Naive thymus-derived CD4-positive, alpha-beta T cell (primary cell): ENCODE results near the gene ASB13. TPM values are rescaled to one million over a fixed set of nuclear protein-coding genes. Genes with fewer than 3 reads are reported as not detected.
A peak's percentile ranks its signal among the peaks of the same experiment; 100 is the strongest.

Source experiments
- ATAC-seq: fragments of 150-1000 bp; cut with Tn5 transposase; 2 replicates; pipeline ENCODE4 v1.10.0; 2021; ENCODE audit warnings: mild to moderate bottlenecking, moderate library complexity
- CTCF ChIA-PET: fragments of 350-600 bp; sonication (Branson Sonifier 250); formaldehyde crosslinking; loops from one replicate; lab custom pipeline; 2021; ENCODE audit warnings: antibody characterized with exemption; lab: Charles Lee
- POLR2A ChIA-PET: fragments of 350-600 bp; sonication (Branson Sonifier 250); formaldehyde crosslinking; loops from one replicate; lab custom pipeline; 2021; ENCODE audit warnings: antibody characterized with exemption, inconsistent platforms; lab: Charles Lee
- DNase-seq, 9 donors: peaks; one replicate each; pipeline versions ENCODE4 v3.0.0 to v3.0.0-alpha.2; 2020 to 2022; ENCODE audit warnings: mixed read lengths in 1 of 9
- H3K27ac ChIP-seq: one replicate; pipeline ENCODE4 v1.7.0; 2013; ENCODE audit warnings: mild to moderate bottlenecking, low read depth, low read length, moderate library complexity
- H3K27me3 ChIP-seq, 2 donors: one replicate each; pipeline ENCODE4 v1.7.0; 2013; ENCODE audit warnings: low read length in 2 of 2, mild to moderate bottlenecking in 2 of 2, moderate library complexity in 2 of 2; ENCODE audit not compliant: control insufficient read depth in 2 of 2, insufficient read depth in 2 of 2
- H3K36me3 ChIP-seq, 3 experiments: 1 replicate in 2 of 3; 2 replicates in 1 of 3; pipeline ENCODE4 v1.7.0; 2013; ENCODE audit warnings: low read length in 3 of 3, mild to moderate bottlenecking in 3 of 3, moderate library complexity in 1 of 3; ENCODE audit not compliant: insufficient read depth in 3 of 3, control insufficient read depth in 2 of 3
- H3K4me1 ChIP-seq, 2 donors: one replicate each; pipeline ENCODE4 v1.7.0; 2013; ENCODE audit warnings: low read length in 2 of 2, mild to moderate bottlenecking in 2 of 2, moderate library complexity in 1 of 2; ENCODE audit not compliant: control insufficient read depth in 2 of 2, insufficient read depth in 2 of 2
- H3K4me3 ChIP-seq: 2 replicates; pipeline ENCODE4 v1.7.0; 2013; ENCODE audit warnings: mild to moderate bottlenecking, low read length
- H3K9me3 ChIP-seq, 3 experiments: 1 replicate in 2 of 3; 2 replicates in 1 of 3; pipeline ENCODE4 v1.7.0; 2013; ENCODE audit warnings: low read length in 3 of 3; ENCODE audit not compliant: control insufficient read depth in 2 of 3
- H3K27ac Mint-ChIP-seq, 9 donors: one replicate each; pipeline ENCODE4 v1.8.0; 2020 to 2022; ENCODE audit warnings: mixed read lengths in 9 of 9, mild to moderate bottlenecking in 8 of 9, moderate library complexity in 5 of 9, inconsistent platforms in 2 of 9
- H3K27me3 Mint-ChIP-seq, 5 donors: one replicate each; pipeline ENCODE4 v1.8.0; 2021 to 2022; ENCODE audit warnings: mixed read lengths in 5 of 5, mild to moderate bottlenecking in 1 of 5
- H3K36me3 Mint-ChIP-seq, 5 donors: one replicate each; pipeline ENCODE4 v1.8.0; 2020 to 2022; ENCODE audit warnings: mixed read lengths in 5 of 5, mild to moderate bottlenecking in 3 of 5, inconsistent platforms in 1 of 5
- H3K4me1 Mint-ChIP-seq, 7 donors: one replicate each; pipeline ENCODE4 v1.8.0; 2020 to 2022; ENCODE audit warnings: mixed read lengths in 7 of 7, mild to moderate bottlenecking in 3 of 7, inconsistent platforms in 1 of 7
- H3K4me3 Mint-ChIP-seq, 10 donors: one replicate each; pipeline ENCODE4 v1.8.0; 2020 to 2022; ENCODE audit warnings: mild to moderate bottlenecking in 10 of 10, mixed read lengths in 10 of 10, moderate library complexity in 6 of 10, inconsistent platforms in 2 of 10
- H3K9me3 Mint-ChIP-seq, 11 donors: one replicate each; pipeline ENCODE4 v1.8.0; 2020 to 2022; ENCODE audit warnings: mixed read lengths in 11 of 11, mild to moderate bottlenecking in 4 of 11, inconsistent platforms in 1 of 11, moderate library complexity in 1 of 11
- intact Hi-C, 2 donors: fragments of 100-400 bp; cut with micrococcal nuclease; formaldehyde crosslinking; loops; one replicate each; pipeline ENCODE4 v1.15.1; 2023
- polyA plus RNA-seq, 2 donors: library from polyadenylated mRNA; unstranded; fragments of 300-500 nt; fragmentation: Illumina TruSeq; gene quantifications; one replicate each; pipeline ENCODE4 v1.2.3, GENCODE V29; 2021
- total RNA-seq, 6 experiments: library from RNA in 5 of 6; stranded (reverse) in 5 of 6; gene quantifications; 1 replicate in 5 of 6; 2 replicates in 1 of 6; pipeline ENCODE4 v1.2.3 and lab custom pipeline; 2021 to 2026

Gene ASB13
- total and polyA plus RNA-seq, 7 experiments from 2014 or later = 8.0 to 23.4 (median 15.7) TPM

GRCh38 chr10:5620966-5621365 lies 45.4 kb downstream of the ASB13 start:
- Histone ChIP-seq H3K4me1 (no peaks in the 10 kb centered on the region), H3K9me3 (no peaks in the 10 kb centered on the region), H3K4me3 (no peak overlapping the region), H3K36me3 (no peaks in the 10 kb centered on the region), H3K27me3 (no peaks in the 10 kb centered on the region), H3K27ac (no peak overlapping the region)
- peaks cover 0 to 4% (median 0%) of the 10 kb centered on the region in 7 donors for H3K4me1 Mint-ChIP-seq
- CTCF ChIA-PET = interaction anchor here (0.5 to 13.9 kb wide), 4 partner anchors 9 to 278 kb away, joined by 3 to 340 read pairs (median 15); no protein-coding TSS in a partner anchor
- no peak for ATAC-seq
- no peaks in the 10 kb centered on the region for H3K27me3 Mint-ChIP-seq
- POLR2A ChIA-PET = interaction anchor here (8.1 kb wide), 1 partner anchor 177 kb away, joined by 78 read pairs; no protein-coding TSS in a partner anchor
- H3K4me3 Mint-ChIP-seq = no peak overlapping the region
- no peak for DNase-seq
- intact Hi-C loops = loop anchor here (10.0 kb wide), 2 partner anchors 326 to 806 kb away; no protein-coding TSS in a partner anchor
- no peaks in the 10 kb centered on the region for H3K36me3 Mint-ChIP-seq
- no peaks in the 10 kb centered on the region for H3K9me3 Mint-ChIP-seq
- peak overlapping the region in 1 of 9 donors; percentile 77 for H3K27ac Mint-ChIP-seq

GRCh38 chr10:5620223-5620721 lies 46.1 kb downstream of the ASB13 start:
- no peak for ATAC-seq
- no peaks in the 10 kb centered on the region for H3K27me3 Mint-ChIP-seq
- Histone ChIP-seq H3K4me1 (no peaks in the 10 kb centered on the region), H3K9me3 (no peaks in the 10 kb centered on the region), H3K4me3 (no peak overlapping the region), H3K27ac (no peak overlapping the region), H3K27me3 (no peaks in the 10 kb centered on the region), H3K36me3 (no peaks in the 10 kb centered on the region)
- ChIA-PET CTCF (interaction anchor here (1.7 to 13.9 kb wide), 2 partner anchors 10 to 178 kb away, joined by 6 to 340 read pairs; no protein-coding TSS in a partner anchor), POLR2A (interaction anchor here (8.1 kb wide), 1 partner anchor 176 kb away, joined by 78 read pairs; no protein-coding TSS in a partner anchor)
- no peak overlapping the region for H3K4me3 Mint-ChIP-seq
- peak overlapping the region in 1 of 9 donors; percentile 33 for H3K27ac Mint-ChIP-seq
- intact Hi-C loops = loop anchor here (10.0 kb wide), 2 partner anchors 325 to 805 kb away; no protein-coding TSS in a partner anchor
- H3K36me3 Mint-ChIP-seq = no peaks in the 10 kb centered on the region
- DNase-seq = no peak
- H3K9me3 Mint-ChIP-seq = no peaks in the 10 kb centered on the region
- H3K4me1 Mint-ChIP-seq = peaks cover 0 to 4% (median 0%) of the 10 kb centered on the region in 7 donors

GRCh38 chr10:5619362-5620211 lies 46.8 kb downstream of the ASB13 start:
- Histone ChIP-seq H3K4me3 (no peak overlapping the region), H3K27ac (no peak overlapping the region), H3K4me1 (no peaks in the 10 kb centered on the region), H3K27me3 (no peaks in the 10 kb centered on the region), H3K36me3 (no peaks in the 10 kb centered on the region), H3K9me3 (no peaks in the 10 kb centered on the region)
- no peak overlapping the region for H3K4me3 Mint-ChIP-seq
- DNase-seq (no peak), ATAC-seq (no peak)
- intact Hi-C loops = loop anchor here (10.0 kb wide), 2 partner anchors 325 to 805 kb away; no protein-coding TSS in a partner anchor
- H3K27me3 Mint-ChIP-seq = no peaks in the 10 kb centered on the region
- H3K9me3 Mint-ChIP-seq = no peaks in the 10 kb centered on the region
- peaks cover 0 to 4% (median 0%) of the 10 kb centered on the region in 7 donors for H3K4me1 Mint-ChIP-seq
- CTCF ChIA-PET = interaction anchor here (13.9 kb wide), 1 partner anchor 177 kb away, joined by 340 read pairs; no protein-coding TSS in a partner anchor
- no peaks in the 10 kb centered on the region for H3K36me3 Mint-ChIP-seq
- H3K27ac Mint-ChIP-seq = peak overlapping the region in 1 of 9 donors; percentile 33
- POLR2A ChIA-PET = no interaction called here

- Histone ChIP-seq H3K36me3 (no peaks in the 10 kb centered on the region), H3K27me3 (no peaks in the 10 kb centered on the region), H3K4me3 (no peak overlapping the region), H3K4me1 (no peaks in the 10 kb centered on the region), H3K9me3 (no peaks in the 10 kb centered on the region), H3K27ac (no peak overlapping the region)
- Mint-ChIP-seq H3K4me1 (peaks cover 0 to 4% (median 0%) of the 10 kb centered on the region in 7 donors), H3K4me3 (no peak overlapping the region), H3K36me3 (no peaks in the 10 kb centered on the region), H3K9me3 (no peaks in the 10 kb centered on the region), H3K27me3 (no peaks in the 10 kb centered on the region), H3K27ac (no peak overlapping the region)
- DNase-seq = no peak
- ChIA-PET POLR2A (no interaction called here), CTCF (interaction anchor here (13.9 kb wide), 1 partner anchor 176 kb away, joined by 340 read pairs; no protein-coding TSS in a partner anchor)
- intact Hi-C loops = no loop called here
- ATAC-seq = no peak
Observed at GRCh38 chr10:5618829-5619228, 47.6 kb downstream of the ASB13 start.

- Histone ChIP-seq H3K27ac (no peak overlapping the region), H3K4me1 (no peaks in the 10 kb centered on the region), H3K4me3 (no peak overlapping the region), H3K27me3 (no peaks in the 10 kb centered on the region), H3K9me3 (no peaks in the 10 kb centered on the region), H3K36me3 (no peaks in the 10 kb centered on the region)
- DNase-seq (no peak), ATAC-seq (no peak)
- Mint-ChIP-seq H3K4me1 (peaks cover 0 to 1% (median 0%) of the 10 kb centered on the region in 7 donors), H3K27ac (no peak overlapping the region), H3K4me3 (no peak overlapping the region), H3K27me3 (no peaks in the 10 kb centered on the region), H3K9me3 (no peaks in the 10 kb centered on the region), H3K36me3 (no peaks in the 10 kb centered on the region)
- intact Hi-C loops = no loop called here
- ChIA-PET POLR2A (interaction anchor here (0.5 kb wide), 1 partner anchor 117 kb away, joined by 4 read pairs; no protein-coding TSS in a partner anchor), CTCF (interaction anchor here (0.8 to 13.9 kb wide), 2 partner anchors 10 to 175 kb away, joined by 3 to 340 read pairs; no protein-coding TSS in a partner anchor)
Observed at GRCh38 chr10:5618042-5618441, 48.4 kb downstream of the ASB13 start.

GRCh38 chr10:5617521-5617920 lies 48.9 kb downstream of the ASB13 start:
- CTCF ChIA-PET = no interaction called here
- no peak for ATAC-seq

More at GRCh38 chr10:5617521-5617920, 48.9 kb downstream of the ASB13 start:
- Histone ChIP-seq H3K4me1 (no peaks in the 10 kb centered on the region), H3K27ac (no peak overlapping the region), H3K9me3 (no peaks in the 10 kb centered on the region), H3K36me3 (no peaks in the 10 kb centered on the region), H3K4me3 (no peak overlapping the region), H3K27me3 (no peaks in the 10 kb centered on the region)
- Mint-ChIP-seq H3K4me3 (no peak overlapping the region), H3K27me3 (no peaks in the 10 kb centered on the region), H3K4me1 (no peaks in the 10 kb centered on the region), H3K36me3 (no peaks in the 10 kb centered on the region), H3K9me3 (no peaks in the 10 kb centered on the region), H3K27ac (no peak overlapping the region)
- POLR2A ChIA-PET = interaction anchor here (0.5 kb wide), 1 partner anchor 118 kb away, joined by 4 read pairs; no protein-coding TSS in a partner anchor
- DNase-seq = no peak
- intact Hi-C loops = no loop called here
